ENCODE results near the gene TRAF4.
"Not testable (repeated sequence)": the region's sequence is repeated elsewhere in the genome, so short reads cannot be mapped to it uniquely, and the experiment has no call there.

Gene TRAF4

GRCh38 chr17:28716740-28717577 is 26.9 kb upstream of the TRAF4 start:
- DNase-seq: no peak

- DNase-seq: no peak
Observed at GRCh38 chr17:28717578-28718332, 26.1 kb upstream of the TRAF4 start, which contains the start of gene RAB34. RAB34 (minus strand) TSS chr17:28717868; CDS start chr17:28717266, 602 bp downstream.

- no peak for DNase-seq
Observed at GRCh38 chr17:28718333-28719020, 25.3 kb upstream of the TRAF4 start.

- no peak for DNase-seq
Observed at GRCh38 chr17:28719021-28719433, 24.8 kb upstream of the TRAF4 start.

DNA sequence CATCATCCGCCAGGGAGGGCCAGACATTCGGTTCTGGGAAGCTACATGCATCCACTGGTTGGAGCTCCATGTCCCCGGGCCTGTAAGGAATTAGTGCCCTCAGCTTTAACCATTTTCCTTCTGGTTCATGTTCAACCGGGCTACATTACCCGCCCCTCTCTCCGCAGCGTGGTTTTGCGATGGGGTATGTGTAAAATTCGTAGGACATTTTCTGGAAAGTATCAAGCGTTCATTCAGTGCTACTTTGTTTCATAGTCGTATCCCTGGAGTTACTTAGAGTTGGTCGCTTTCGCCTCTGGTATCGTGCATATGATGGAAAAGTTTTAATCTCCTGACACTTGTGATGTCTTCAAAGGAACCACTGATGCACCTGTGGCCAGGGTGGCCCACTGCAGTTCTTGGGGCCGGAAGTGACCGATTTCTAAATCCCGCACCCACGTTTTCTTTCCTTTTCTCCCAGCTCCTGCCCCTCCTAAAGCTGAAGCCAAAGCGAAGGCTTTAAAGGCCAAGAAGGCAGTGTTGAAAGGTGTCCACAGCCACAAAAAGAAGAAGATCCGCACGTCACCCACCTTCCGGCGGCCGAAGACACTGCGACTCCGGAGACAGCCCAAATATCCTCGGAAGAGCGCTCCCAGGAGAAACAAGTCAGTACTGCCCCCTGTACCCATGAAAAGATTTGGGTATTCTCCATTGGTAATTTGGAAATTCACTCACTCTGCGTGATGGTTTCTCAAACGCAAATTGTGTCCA is 23.4 kb upstream of the TRAF4 start:
- peak; percentile 55 for DNase-seq

- not testable (repeated sequence) for DNase-seq
Observed at GRCh38 chr17:28720997-28721329, 22.8 kb upstream of the TRAF4 start.

- no peak for DNase-seq
Observed at GRCh38 chr17:28722417-28723158, 21.2 kb upstream of the TRAF4 start.

GRCh38 chr17:28723159-28723835 is 20.5 kb upstream of the TRAF4 start:
- no peak for DNase-seq

DNA sequence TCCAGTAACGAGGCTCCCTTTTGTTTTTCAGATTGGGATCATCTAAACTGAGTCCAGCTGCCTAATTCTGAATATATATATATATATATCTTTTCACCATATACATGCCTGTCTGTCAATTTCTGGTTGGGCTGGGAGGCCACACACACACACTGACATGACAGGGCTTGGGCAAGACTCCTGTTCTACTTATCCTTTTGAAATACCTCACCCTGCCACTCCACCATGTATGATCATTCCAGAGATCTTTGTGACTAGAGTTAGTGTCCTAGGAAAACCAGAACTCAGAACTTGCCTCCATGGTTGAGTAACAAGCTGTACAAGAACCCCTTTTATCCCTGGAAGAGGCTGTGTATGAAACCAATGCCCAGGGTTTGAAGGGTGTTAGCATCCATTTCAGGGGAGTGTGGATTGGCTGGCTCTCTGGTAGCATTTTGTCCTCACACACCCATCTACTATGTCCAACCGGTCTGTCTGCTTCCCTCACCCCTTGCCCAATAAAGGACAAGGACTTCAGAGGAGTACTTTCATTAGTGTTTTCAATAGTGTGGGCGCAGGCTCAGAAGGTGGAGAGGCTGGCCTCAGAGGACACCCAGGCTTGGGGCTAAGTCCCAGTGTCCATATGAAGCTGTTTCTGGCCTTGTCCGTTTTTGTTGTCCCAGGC is 19.8 kb upstream of the TRAF4 start:
- not testable (repeated sequence) for DNase-seq

- DNase-seq: peak; percentile 68
Observed at GRCh38 chr17:28724500-28725165, 19.2 kb upstream of the TRAF4 start.

DNA sequence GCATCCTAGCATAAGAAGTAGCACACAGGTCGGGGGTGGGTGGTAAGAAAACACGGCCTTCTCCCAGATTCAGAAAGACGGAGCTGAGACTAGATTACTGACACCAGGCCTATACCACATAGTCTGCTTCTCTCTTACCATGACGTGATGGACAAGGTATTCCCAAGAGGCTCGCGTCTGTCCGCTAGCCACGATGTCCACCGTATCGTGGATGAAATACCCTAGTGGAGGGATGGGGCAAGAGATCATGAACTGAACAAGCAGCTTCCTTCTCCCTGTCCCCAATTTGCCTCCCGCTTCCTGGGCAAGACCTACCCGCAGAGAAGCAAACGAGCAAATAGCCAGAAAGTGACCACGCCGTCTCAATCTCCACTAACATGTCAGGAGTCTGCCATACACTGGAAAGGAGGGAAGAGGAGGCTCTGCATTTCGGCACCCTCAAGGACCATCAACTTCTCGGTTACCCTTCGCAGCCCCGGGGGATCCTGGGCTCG is 18.6 kb upstream of the TRAF4 start:
- peak; percentile 87 for DNase-seq

GRCh38 chr17:28725660-28726225 is 18.1 kb upstream of the TRAF4 start:
- DNase-seq: peak; percentile 90

- DNase-seq: peak; percentile 90
Observed at GRCh38 chr17:28726226-28726626, 17.6 kb upstream of the TRAF4 start, which contains the start of gene TLCD1. TLCD1 (minus strand) TSS chr17:28726233; CDS start chr17:28726097, 136 bp downstream.

GRCh38 chr17:28726627-28727491 is 17.0 kb upstream of the TRAF4 start:
- DNase-seq: peak; percentile 99

GRCh38 chr17:28728364-28729200 is 15.2 kb upstream of the TRAF4 start, which contains the start of gene NEK8:
NEK8 (plus strand) TSS chr17:28728788; CDS start chr17:28728814, 26 bp downstream.
- DNase-seq: peak; percentile 99

DNA sequence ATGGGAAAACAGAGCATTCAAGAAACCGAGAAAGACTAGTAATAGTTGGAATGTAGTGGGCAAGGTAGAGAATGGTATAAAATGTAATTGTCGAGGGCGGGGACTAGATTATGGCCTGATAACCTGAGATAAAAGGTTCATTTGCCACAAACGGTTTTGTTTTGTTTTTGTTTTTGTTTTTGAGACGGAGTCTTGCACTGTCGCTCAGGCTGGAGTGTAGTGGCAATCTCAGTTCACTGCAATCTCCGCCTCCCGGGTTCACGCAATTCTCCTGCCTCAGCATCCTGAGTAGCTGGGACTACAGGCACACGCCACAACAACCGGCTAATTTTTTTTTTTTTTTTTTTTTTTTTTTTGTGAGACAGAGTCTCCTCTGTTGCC is 13.9 kb upstream of the TRAF4 start:
- no peak for DNase-seq

DNA sequence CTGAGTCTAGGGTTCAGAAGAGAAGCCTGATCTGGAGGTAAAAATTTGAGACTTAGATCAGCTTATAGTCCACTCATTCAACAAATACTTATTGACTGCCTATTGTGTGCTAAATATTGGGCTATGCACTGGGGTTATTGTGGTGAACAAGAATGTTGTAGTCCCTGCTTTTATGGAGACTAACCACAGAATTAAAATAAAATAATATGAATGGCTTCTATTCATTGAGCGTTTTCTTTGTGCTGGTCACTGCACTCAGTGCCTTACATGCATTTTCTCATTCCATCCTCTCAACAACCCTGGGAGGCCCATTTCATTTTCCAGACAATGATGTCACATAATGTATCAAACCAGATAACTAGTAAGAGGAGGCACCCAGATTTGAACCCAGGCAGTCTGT is 10.5 kb upstream of the TRAF4 start:
- no peak for DNase-seq
